BJ (cell line): ENCODE results near the gene ASIC5. TPM values are rescaled to one million over a fixed set of nuclear protein-coding genes. Genes with fewer than 3 reads are reported as not detected.
A peak's percentile ranks its signal among the peaks of the same experiment; 100 is the strongest.

Experiments
- CTCF ChIA-PET: fragments of 350-600 bp; formaldehyde crosslinking; extraction: SDS; loops from one replicate; lab custom pipeline; 2021; ENCODE audit warnings: antibody characterized with exemption, inconsistent platforms; lab: Yijun Ruan, JAX
- POLR2A ChIA-PET: fragments of 300-600 bp; sonication (Branson Sonifier 250); formaldehyde crosslinking; extraction: SDS; loops from one replicate; lab custom pipeline; 2021; ENCODE audit warnings: antibody characterized with exemption; lab: Charles Lee
- DNase-seq: peaks from one replicate; pipeline ENCODE4 v3.0.0-alpha.2; 2011; ENCODE audit warnings: low read depth
- H3K27me3 ChIP-seq: 2 replicates; pipeline ENCODE4 v1.6.0; 2011; ENCODE audit warnings: low read length; ENCODE audit not compliant: control insufficient read depth, insufficient read depth
- H3K36me3 ChIP-seq: 2 replicates; pipeline ENCODE4 v1.5.1; 2011; ENCODE audit warnings: low read length; ENCODE audit not compliant: control insufficient read depth, insufficient read depth
- H3K4me3 ChIP-seq: 2 replicates; pipeline ENCODE4 v1.5.1; 2011; ENCODE audit warnings: low read depth, mild to moderate bottlenecking, control low read depth, low read length
- polyA plus RNA-seq: library from polyadenylated mRNA; depleted of rRNA; stranded (reverse); fragments of >200 nt; gene quantifications from 2 replicates; pipeline ENCODE4 v1.2.3, GENCODE V29; 2011
- TF ChIP-seq, protein P1 (sequence below): IDR thresholded peaks from 2 replicates; pipeline ENCODE4 v1.5.1; 2011; ENCODE audit warnings: low read depth, mild to moderate bottlenecking, control low read depth, inconsistent platforms, low read length, moderate library complexity; ENCODE audit not compliant: insufficient read depth

ASIC5 gene
- polyA plus RNA-seq, 1 experiment, result not detected

DNA sequence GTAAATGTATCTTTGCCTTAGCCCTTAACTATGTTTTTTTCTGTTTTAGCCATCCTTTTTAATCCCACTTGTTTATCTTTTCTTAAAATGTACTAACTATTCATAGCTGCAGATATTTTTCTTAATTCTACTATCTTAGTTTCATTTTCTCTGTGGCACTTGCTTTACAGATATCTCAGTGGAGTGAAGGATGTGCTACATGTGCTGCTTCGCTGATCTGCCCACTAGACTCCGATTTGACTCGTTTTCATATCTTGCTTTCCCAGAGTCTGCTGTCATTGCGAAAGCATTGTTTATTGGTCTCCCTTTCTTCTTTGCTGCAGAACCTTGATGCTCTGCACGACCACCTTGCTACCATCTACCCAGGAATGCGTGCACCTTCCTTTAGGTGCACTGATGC is 76.7 kb downstream of the ASIC5 start:
- H3K4me3 ChIP-seq, result no peak overlapping the region
- ChIA-PET CTCF (interaction anchor here (0.6 to 1.1 kb wide), 5 partner anchors 163 to 564 kb away, joined by 3 to 4 read pairs (median 3); no protein-coding TSS in a partner anchor), POLR2A (no interaction called here)
- no peak for DNase-seq
- TF ChIP-seq, protein P1, sequence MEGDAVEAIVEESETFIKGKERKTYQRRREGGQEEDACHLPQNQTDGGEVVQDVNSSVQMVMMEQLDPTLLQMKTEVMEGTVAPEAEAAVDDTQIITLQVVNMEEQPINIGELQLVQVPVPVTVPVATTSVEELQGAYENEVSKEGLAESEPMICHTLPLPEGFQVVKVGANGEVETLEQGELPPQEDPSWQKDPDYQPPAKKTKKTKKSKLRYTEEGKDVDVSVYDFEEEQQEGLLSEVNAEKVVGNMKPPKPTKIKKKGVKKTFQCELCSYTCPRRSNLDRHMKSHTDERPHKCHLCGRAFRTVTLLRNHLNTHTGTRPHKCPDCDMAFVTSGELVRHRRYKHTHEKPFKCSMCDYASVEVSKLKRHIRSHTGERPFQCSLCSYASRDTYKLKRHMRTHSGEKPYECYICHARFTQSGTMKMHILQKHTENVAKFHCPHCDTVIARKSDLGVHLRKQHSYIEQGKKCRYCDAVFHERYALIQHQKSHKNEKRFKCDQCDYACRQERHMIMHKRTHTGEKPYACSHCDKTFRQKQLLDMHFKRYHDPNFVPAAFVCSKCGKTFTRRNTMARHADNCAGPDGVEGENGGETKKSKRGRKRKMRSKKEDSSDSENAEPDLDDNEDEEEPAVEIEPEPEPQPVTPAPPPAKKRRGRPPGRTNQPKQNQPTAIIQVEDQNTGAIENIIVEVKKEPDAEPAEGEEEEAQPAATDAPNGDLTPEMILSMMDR, result no peak
- H3K36me3 ChIP-seq, result no peaks in the 10 kb centered on the region
- no peaks in the 10 kb centered on the region for H3K27me3 ChIP-seq

DNA sequence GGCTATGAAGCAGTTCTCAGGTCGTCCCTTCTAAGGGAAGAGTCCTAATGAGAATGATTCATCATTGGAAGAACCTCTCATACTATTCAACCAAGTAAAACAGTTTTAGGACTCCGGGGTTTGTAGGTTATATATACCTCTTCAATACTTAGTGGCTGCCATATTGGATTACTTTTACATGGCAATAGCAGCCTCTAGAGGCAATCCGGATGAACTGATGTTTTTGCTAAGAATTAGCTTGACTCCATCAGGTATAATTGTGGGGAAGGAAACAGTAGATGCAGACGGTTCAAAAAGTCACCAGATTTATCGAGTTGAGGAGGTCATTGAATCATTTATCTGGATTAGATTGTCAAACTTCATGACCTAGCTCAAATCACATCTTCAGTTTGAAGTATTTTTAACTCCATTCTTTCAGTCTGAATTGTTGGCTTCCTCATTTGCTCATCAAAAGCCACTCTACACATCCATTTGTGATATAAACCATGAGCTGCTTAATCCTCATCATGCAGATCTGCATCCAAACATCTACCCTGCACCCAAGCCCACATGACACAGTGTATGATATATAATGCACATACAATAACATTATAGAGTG is 78.9 kb downstream of the ASIC5 start:
- TF ChIP-seq, protein P1, result peak; percentile 90
- H3K4me3 ChIP-seq, result no peak overlapping the region
- H3K36me3 ChIP-seq, result no peaks in the 10 kb centered on the region
- H3K27me3 ChIP-seq, result no peaks in the 10 kb centered on the region
- no peak for DNase-seq
- CTCF ChIA-PET, result interaction anchor here (0.5 to 2.0 kb wide), 25 partner anchors 9 to 387 kb away, joined by 3 to 22 read pairs (median 4); no protein-coding TSS in a partner anchor
- POLR2A ChIA-PET, result interaction anchor here (0.7 kb wide), 1 partner anchor 10 kb away, joined by 3 read pairs; no protein-coding TSS in a partner anchor

DNA sequence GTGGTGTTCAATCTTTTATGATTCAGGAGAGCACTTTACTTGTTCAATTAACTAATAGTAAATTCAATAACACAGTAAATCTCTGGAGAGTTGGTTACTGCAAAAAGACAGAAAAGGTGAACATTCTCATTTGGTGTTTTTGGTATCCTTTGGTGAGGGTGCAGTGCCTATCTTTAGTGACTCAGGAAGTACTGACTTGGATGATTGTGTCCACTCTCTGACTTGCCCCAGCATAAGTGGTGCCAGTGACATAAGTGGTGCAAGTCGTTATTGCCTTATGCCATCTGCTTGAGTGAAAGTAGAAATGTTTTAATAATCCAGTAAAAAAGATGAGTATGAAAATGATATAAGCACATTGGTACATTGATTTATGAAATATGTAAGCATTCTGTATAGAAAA is 80.2 kb downstream of the ASIC5 start:
- no peaks in the 10 kb centered on the region for H3K27me3 ChIP-seq
- no peaks in the 10 kb centered on the region for H3K36me3 ChIP-seq
- no peak for DNase-seq
- POLR2A ChIA-PET, result no interaction called here
- CTCF ChIA-PET, result interaction anchor here (0.6 to 2.0 kb wide), 3 partner anchors 342 to 386 kb away, joined by 3 to 22 read pairs (median 17); no protein-coding TSS in a partner anchor
- TF ChIP-seq, protein P1, result no peak
- H3K4me3 ChIP-seq, result no peak overlapping the region

DNA sequence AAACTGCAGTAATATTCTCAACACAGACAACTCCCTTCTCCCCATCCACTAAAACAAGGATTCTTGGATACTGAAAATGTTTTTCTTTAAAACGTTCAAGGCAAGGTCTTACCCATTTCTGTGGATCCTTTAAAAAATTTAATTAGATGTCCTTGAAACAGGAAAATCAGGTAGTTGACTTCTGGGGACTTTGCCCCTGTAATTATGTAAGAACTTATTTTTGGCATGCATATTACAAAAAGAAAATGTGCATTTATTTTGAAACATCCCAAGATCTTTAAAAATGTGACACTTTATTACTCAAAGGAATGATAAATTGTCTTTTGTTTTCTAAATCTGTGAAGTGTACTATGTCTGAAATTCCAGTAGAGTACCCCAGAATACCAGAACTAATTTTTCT is 81.4 kb downstream of the ASIC5 start:
- ChIA-PET POLR2A (no interaction called here), CTCF (interaction anchor here (0.9 kb wide), 1 partner anchor 343 kb away, joined by 3 read pairs; no protein-coding TSS in a partner anchor)
- Histone ChIP-seq H3K36me3 (no peaks in the 10 kb centered on the region), H3K27me3 (no peaks in the 10 kb centered on the region), H3K4me3 (no peak overlapping the region)
- TF ChIP-seq, protein P1, result no peak
- DNase-seq, result no peak

DNA sequence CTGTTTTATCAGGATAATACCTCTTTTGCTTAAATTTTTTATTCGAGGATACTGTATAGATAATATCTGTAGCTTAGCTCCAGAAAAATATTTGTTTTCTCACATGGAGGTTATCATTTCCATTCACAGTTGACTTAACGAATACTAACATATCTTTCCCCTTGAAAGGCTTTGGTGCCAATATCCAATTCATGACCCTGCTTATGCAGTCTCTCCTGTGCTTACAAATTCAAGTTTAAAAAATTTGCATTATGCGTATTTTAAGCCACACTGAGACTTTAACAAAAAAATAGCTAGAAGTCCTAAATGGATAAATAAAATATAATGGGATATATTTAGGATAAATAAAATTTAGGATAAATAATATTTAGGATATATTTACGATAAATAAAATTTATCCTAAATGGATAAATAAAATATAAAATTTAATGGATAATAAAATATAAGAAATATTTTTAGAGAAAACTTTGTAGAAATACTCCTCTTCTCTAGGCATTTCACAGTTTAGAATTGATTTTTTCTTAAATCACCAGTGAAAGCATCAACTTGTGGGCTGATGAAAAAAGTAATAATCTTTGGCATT is 84.7 kb downstream of the ASIC5 start:
- Histone ChIP-seq H3K27me3 (no peaks in the 10 kb centered on the region), H3K36me3 (no peaks in the 10 kb centered on the region), H3K4me3 (no peak overlapping the region)
- ChIA-PET POLR2A (no interaction called here), CTCF (no interaction called here)
- no peak for DNase-seq
- TF ChIP-seq, protein P1, result no peak
